Esophagus muscularis mucosa (tissue), 3 donors: ENCODE results near the gene TPO.

Source experiments
- POLR2A ChIP-seq: fragments of 450-650 bp; IDR thresholded peaks from one replicate; pipeline ENCODE4 v1.6.1; 2017; ENCODE audit warnings: antibody characterized with exemption, moderate library complexity, mild to moderate bottlenecking, low read depth
- POLR2AphosphoS5 ChIP-seq, 2 donors: sonication (generic); formaldehyde crosslinking; IDR thresholded peaks; one replicate each; pipeline ENCODE4 v1.6.1; 2017; ENCODE audit warnings: antibody characterized with exemption in 2 of 2
- TF ChIP-seq, protein P1 (sequence below), 3 experiments: fragments of 200-600 bp in 2 of 3; fragments of 450-650 bp in 1 of 3; sonication (generic) in 2 of 3; IDR thresholded peaks; one replicate each; pipeline ENCODE4 v1.5.1; 2017 to 2019; ENCODE audit warnings: antibody characterized with exemption in 3 of 3, mild to moderate bottlenecking in 2 of 3, moderate library complexity in 1 of 3

DNA sequence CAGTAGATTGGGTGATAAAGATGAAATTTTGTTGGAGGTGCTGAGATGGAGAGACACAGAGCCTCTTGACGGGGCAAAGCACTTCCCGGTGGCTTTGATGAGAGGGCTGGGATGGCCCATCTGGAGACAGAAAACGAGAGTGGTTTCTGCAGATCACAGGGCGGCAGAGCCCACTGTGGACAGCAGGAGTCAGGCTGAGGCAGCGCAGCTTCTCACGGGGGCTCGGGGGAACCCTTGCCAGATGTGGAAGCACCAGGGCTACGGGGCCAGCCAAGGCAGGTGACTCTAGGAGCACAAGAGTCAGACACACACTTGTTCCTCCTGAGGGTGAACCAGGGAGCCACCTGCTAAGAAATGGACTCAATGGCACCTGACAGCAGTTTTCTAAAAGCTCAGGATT is 78.5 kb downstream of the TPO start:
- TF ChIP-seq POLR2AphosphoS5 (IDR thresholded peaks at IDR 0.05) (no peak), POLR2A (no peak)
- TF ChIP-seq, protein P1, sequence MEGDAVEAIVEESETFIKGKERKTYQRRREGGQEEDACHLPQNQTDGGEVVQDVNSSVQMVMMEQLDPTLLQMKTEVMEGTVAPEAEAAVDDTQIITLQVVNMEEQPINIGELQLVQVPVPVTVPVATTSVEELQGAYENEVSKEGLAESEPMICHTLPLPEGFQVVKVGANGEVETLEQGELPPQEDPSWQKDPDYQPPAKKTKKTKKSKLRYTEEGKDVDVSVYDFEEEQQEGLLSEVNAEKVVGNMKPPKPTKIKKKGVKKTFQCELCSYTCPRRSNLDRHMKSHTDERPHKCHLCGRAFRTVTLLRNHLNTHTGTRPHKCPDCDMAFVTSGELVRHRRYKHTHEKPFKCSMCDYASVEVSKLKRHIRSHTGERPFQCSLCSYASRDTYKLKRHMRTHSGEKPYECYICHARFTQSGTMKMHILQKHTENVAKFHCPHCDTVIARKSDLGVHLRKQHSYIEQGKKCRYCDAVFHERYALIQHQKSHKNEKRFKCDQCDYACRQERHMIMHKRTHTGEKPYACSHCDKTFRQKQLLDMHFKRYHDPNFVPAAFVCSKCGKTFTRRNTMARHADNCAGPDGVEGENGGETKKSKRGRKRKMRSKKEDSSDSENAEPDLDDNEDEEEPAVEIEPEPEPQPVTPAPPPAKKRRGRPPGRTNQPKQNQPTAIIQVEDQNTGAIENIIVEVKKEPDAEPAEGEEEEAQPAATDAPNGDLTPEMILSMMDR (IDR thresholded peaks at IDR 0.05) = no peak
